Measurements from ENCODE around the gene FYN. TPM values are rescaled to one million over a fixed set of nuclear protein-coding genes. Genes with fewer than 3 reads are reported as not detected.

Gene FYN
- total RNA-seq, 1 experiment from 2014 or later = 18.5 TPM

DNA sequence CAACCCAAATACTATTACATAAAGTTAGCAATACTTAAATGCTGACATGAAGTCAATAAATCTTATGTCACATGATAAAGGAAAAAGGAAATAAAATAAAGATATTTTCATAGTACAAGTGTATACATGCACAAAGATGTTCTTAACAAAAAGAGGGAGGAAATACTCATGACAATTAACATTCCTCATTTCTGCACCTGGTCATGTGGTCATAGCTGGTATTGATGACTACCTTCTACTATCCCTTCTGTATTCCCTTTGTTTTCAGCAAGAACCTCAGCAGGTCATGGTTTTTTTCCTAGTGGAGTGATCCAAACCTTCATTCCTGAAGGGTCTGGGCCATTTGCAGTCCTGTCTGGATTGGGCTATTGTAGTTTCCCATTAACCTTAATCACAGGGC lies 43.5 kb upstream of the FYN start:
- ChIA-PET POLR2A (no interaction called here), CTCF (no interaction called here), RAD21 (ENCODE audit: low non-redundant PET in 1 of 2, low total read pairs in 2 of 2, uncharacterized antibody in 2 of 2, unreplicated experiment in 2 of 2) (no interaction called here)
- no peaks in the 10 kb centered on the region for H4K20me1 ChIP-seq (ENCODE audit: insufficient read depth)
- TF ChIP-seq POLR2A (IDR thresholded peaks at IDR 0.05; ENCODE audit: borderline replicate concordance, extremely low read depth, insufficient read depth, insufficient read length) (no peak), EGR1 (IDR thresholded peaks at IDR 0.05; ENCODE audit: low read depth) (no peak), EZH2 (IDR thresholded peaks at IDR 0.05) (no peak), CEBPB (IDR thresholded peaks at IDR 0.05; ENCODE audit: low read depth) (no peak), EZH2phosphoT487 (IDR thresholded peaks at IDR 0.05; ENCODE audit: borderline replicate concordance) (no peak), REST (IDR thresholded peaks at IDR 0.05; ENCODE audit: low read depth) (no peak), TCF7L2 (IDR thresholded peaks at IDR 0.05; ENCODE audit: borderline replicate concordance, extremely low read depth, insufficient read depth, insufficient read length) (no peak), RAD21 (IDR thresholded peaks at IDR 0.05; ENCODE audit: low read depth) (no peak), JUND (IDR thresholded peaks at IDR 0.05) (no peak)
- TF ChIP-seq, protein P1, sequence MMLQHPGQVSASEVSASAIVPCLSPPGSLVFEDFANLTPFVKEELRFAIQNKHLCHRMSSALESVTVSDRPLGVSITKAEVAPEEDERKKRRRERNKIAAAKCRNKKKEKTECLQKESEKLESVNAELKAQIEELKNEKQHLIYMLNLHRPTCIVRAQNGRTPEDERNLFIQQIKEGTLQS (IDR thresholded peaks at IDR 0.05) = no peak
- TF ChIP-seq, protein P2, sequence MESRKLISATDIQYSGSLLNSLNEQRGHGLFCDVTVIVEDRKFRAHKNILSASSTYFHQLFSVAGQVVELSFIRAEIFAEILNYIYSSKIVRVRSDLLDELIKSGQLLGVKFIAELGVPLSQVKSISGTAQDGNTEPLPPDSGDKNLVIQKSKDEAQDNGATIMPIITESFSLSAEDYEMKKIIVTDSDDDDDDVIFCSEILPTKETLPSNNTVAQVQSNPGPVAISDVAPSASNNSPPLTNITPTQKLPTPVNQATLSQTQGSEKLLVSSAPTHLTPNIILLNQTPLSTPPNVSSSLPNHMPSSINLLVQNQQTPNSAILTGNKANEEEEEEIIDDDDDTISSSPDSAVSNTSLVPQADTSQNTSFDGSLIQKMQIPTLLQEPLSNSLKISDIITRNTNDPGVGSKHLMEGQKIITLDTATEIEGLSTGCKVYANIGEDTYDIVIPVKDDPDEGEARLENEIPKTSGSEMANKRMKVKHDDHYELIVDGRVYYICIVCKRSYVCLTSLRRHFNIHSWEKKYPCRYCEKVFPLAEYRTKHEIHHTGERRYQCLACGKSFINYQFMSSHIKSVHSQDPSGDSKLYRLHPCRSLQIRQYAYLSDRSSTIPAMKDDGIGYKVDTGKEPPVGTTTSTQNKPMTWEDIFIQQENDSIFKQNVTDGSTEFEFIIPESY (IDR thresholded peaks at IDR 0.05; ENCODE audit: extremely low read depth, insufficient replicate concordance, low read length) = no peak
- H3K9ac ChIP-seq (ENCODE audit: low read length) = no peak overlapping the region
- H2AFZ ChIP-seq (ENCODE audit: low read depth, low read length, poor library complexity, severe bottlenecking) = no peak overlapping the region
- H3K4me1 ChIP-seq (ENCODE audit: control insufficient read depth in 1 of 2, insufficient read depth in 2 of 2, low read length in 2 of 2) = no peaks in the 10 kb centered on the region
- no peaks in the 10 kb centered on the region for H3K79me2 ChIP-seq (ENCODE audit: insufficient read depth, low read length)
- no peak overlapping the region for H3K4me2 ChIP-seq (ENCODE audit: low read length)
- no TSS peak for BruUV-seq (replicated peaks)
- no peaks in the 10 kb centered on the region for H3K9me2 ChIP-seq (ENCODE audit: insufficient read depth)
- DNase-seq (ENCODE audit: low read depth, low spot score) = no peak
- no peak overlapping the region for H3K27ac ChIP-seq (ENCODE audit: low read depth, low read length)
- no peaks in the 10 kb centered on the region for H3K36me3 ChIP-seq (ENCODE audit: control insufficient read depth in 1 of 2, insufficient read depth in 2 of 2, low read length in 2 of 2)
- intact Hi-C loops (cut with micrococcal nuclease) = no loop called here
- ATAC-seq = no peak
- no peak overlapping the region for H3K4me3 ChIP-seq (replicated peaks in 1 of 2; ENCODE audit: low read depth in 1 of 2, low read length in 2 of 2)
- H3K27me3 ChIP-seq (ENCODE audit: insufficient read depth, low read length) = no peaks in the 10 kb centered on the region
- no peaks in the 10 kb centered on the region for H3K9me3 ChIP-seq (ENCODE audit: control insufficient read depth in 1 of 2, insufficient read depth in 1 of 2, low read depth in 1 of 2, low read length in 2 of 2)
